Measurements from ENCODE around the gene FOXN3. TPM values are rescaled to one million over a fixed set of nuclear protein-coding genes. Genes with fewer than 3 reads are reported as not detected.

Gene FOXN3
- total RNA-seq = 100 to 1,000 TPM in 3 of 4 donors, 10 to 100 TPM in 1; 98.7 to 116 (median 103) TPM

GRCh38 chr14:89417091-89417464 is at the start of gene FOXN3:
TSS of gene FOXN3 (minus strand) at chr14:89417233. CDS start at chr14:89412476, 4,757 bp downstream.
- H3K36me3 ChIP-seq = peaks cover 0 to 5% (median 0%) of the 10 kb centered on the region in 3 donors
- H3K4me3 ChIP-seq = peak within 1 kb of the TSS; percentile 84 to 100 (median 98)
- H3K27me3 ChIP-seq = no peaks in the 10 kb centered on the region
- WGBS, 2 donors = 0 to 1% methylated on average over 22 to 27 of the region's 54 CpGs
- H3K9me3 ChIP-seq = no peaks in the 10 kb centered on the region
- peak; percentile 86 to 89 for DNase-seq (ENCODE audit: low spot score in 2 of 2)
- TF ChIP-seq POLR2A (IDR thresholded peaks at IDR 0.05) = peak; percentile 64 to 69
- TF ChIP-seq EP300 (IDR thresholded peaks at IDR 0.05) = peak in 1 of 2 donors; percentile 69
- TF ChIP-seq CTCF (IDR thresholded peaks at IDR 0.05) = peak in 1 of 5 experiments; percentile 48
- H3K4me1 ChIP-seq = peaks cover 0 to 34% (median 11%) of the 10 kb centered on the region in 4 donors
- peak within 1 kb of the TSS; percentile 91 to 99 (median 98) for H3K27ac ChIP-seq

- no peak for TF ChIP-seq EP300 (IDR thresholded peaks at IDR 0.05)
- TF ChIP-seq CTCF (IDR thresholded peaks at IDR 0.05) = no peak
- no peak for TF ChIP-seq POLR2A (IDR thresholded peaks at IDR 0.05)
- 82 to 85% methylated on average over 5 of the region's 5 CpGs for WGBS, 2 donors
- Histone ChIP-seq H3K4me1 (peaks cover 0 to 6% (median 0%) of the 10 kb centered on the region in 4 donors), H3K4me3 (no peak overlapping the region), H3K36me3 (no peaks in the 10 kb centered on the region), H3K9me3 (peaks cover 0 to 3% (median 0%) of the 10 kb centered on the region in 4 donors), H3K27me3 (no peaks in the 10 kb centered on the region), H3K27ac (no peak overlapping the region)
- DNase-seq (ENCODE audit: low spot score in 2 of 2) = no peak
Measured at GRCh38 chr14:89466484-89466883, 49.5 kb upstream of the FOXN3 start.

- no peak for DNase-seq (ENCODE audit: low spot score in 2 of 2)
- no peaks in the 10 kb centered on the region for H3K27me3 ChIP-seq
- no peak overlapping the region for H3K27ac ChIP-seq
- TF ChIP-seq CTCF (IDR thresholded peaks at IDR 0.05) (no peak), EP300 (IDR thresholded peaks at IDR 0.05) (no peak), POLR2A (IDR thresholded peaks at IDR 0.05) (no peak)
- 64 to 71% methylated on average over 5 of the region's 5 CpGs for WGBS, 2 donors
- peaks cover 0 to 3% (median 0%) of the 10 kb centered on the region in 4 donors for H3K9me3 ChIP-seq
- peaks cover 0 to 4% (median 0%) of the 10 kb centered on the region in 4 donors for H3K4me1 ChIP-seq
- H3K4me3 ChIP-seq = no peak overlapping the region
- no peaks in the 10 kb centered on the region for H3K36me3 ChIP-seq
Measured at GRCh38 chr14:89465876-89466275, 48.8 kb upstream of the FOXN3 start.

GRCh38 chr14:89461256-89461655 is 44.2 kb upstream of the FOXN3 start:
- Histone ChIP-seq H3K4me3 (no peak overlapping the region), H3K27ac (no peak overlapping the region), H3K27me3 (no peaks in the 10 kb centered on the region), H3K4me1 (no peaks in the 10 kb centered on the region), H3K36me3 (no peaks in the 10 kb centered on the region), H3K9me3 (peaks cover 0 to 3% (median 0%) of the 10 kb centered on the region in 4 donors)
- no peak for DNase-seq (ENCODE audit: low spot score in 2 of 2)
- TF ChIP-seq CTCF (IDR thresholded peaks at IDR 0.05) = no peak
- TF ChIP-seq EP300 (IDR thresholded peaks at IDR 0.05) = no peak
- WGBS, 2 donors = 86 to 89% methylated on average over 3 of the region's 3 CpGs

- no peaks in the 10 kb centered on the region for H3K9me3 ChIP-seq
- no peak overlapping the region for H3K27ac ChIP-seq
- no peak for DNase-seq (ENCODE audit: low spot score in 2 of 2)
- TF ChIP-seq EP300 (IDR thresholded peaks at IDR 0.05) = no peak
- no peak for TF ChIP-seq CTCF (IDR thresholded peaks at IDR 0.05)
- no peaks in the 10 kb centered on the region for H3K36me3 ChIP-seq
- 72 to 73% methylated on average over 5 of the region's 5 CpGs for WGBS, 2 donors
- no peak overlapping the region for H3K4me3 ChIP-seq
- no peaks in the 10 kb centered on the region for H3K4me1 ChIP-seq
- H3K27me3 ChIP-seq = no peaks in the 10 kb centered on the region
Measured at GRCh38 chr14:89458713-89459420, 41.8 kb upstream of the FOXN3 start.
